SW 1271 (cell line): ENCODE measurements around the gene DYRK3.

Experiments used
- DNase-seq, 2 experiments: peaks; one replicate each; lab custom pipeline; 2025; lab: John Stamatoyannopoulos, UW

The DYRK3 gene

DNA sequence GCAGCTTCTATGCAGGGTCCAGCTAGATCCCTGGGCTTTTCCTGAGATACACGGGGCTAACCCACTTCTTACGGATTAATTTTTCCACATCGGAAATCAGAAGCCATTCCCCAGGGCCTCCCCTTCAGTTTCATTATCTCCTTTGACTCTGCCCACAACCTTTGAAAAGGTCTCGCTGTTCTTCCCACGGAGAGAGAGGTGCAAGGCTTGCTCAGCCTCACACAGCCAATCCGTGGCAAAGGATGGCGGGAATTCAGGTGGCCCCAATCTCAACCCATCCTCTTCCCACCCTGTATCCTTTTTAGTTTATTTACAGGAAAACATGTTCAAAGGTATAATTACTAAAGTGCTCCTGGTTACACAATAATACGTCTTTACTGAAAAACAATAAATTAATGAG is 48.7 kb downstream of the DYRK3 start:
- no peak for DNase-seq

DNA sequence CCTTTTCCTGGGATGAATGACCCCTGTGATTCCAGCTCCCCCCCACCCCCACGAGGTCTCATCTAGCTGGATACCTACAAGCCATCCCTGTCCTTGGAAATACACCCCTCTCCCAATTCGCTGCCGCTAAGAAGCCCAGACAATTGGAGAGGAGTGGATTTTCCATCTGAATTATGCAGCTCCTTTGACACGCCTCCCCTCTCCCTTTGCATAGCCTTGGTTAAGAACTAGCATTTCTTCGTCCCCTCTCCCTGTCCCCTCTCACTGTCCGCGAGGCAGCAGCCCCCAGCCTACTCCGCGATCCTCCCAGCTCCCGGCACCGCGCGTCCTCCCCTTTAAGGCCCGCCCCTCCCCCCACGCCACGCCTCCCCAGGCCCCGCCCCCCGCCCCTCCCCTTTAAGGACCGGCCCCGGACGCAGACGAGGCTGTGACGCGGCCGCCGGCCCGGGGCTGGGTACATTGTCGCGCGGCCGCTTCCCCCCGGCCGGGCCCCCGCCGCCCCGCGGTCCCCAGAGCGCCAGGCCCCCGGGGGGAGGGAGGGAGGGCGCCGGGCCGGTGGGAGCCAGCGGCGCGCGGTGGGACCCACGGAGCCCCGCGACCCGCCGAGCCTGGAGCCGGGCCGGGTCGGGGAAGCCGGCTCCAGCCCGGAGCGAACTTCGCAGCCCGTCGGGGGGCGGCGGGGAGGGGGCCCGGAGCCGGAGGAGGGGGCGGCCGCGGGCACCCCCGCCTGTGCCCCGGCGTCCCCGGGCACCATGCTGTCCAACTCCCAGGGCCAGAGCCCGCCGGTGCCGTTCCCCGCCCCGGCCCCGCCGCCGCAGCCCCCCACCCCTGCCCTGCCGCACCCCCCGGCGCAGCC is 49.4 kb downstream of the DYRK3 start, which contains the start of gene MAPKAPK2:
Gene MAPKAPK2 (plus strand): TSS at position 428 of the 856 bp plus-strand sequence. CDS start 325 bp downstream, at position 753.
- DNase-seq: peak in 1 of 2 experiments; percentile 18

GRCh38 chr1:206685334-206685768 is 50.0 kb downstream of the DYRK3 start:
- DNase-seq: no peak

DNA sequence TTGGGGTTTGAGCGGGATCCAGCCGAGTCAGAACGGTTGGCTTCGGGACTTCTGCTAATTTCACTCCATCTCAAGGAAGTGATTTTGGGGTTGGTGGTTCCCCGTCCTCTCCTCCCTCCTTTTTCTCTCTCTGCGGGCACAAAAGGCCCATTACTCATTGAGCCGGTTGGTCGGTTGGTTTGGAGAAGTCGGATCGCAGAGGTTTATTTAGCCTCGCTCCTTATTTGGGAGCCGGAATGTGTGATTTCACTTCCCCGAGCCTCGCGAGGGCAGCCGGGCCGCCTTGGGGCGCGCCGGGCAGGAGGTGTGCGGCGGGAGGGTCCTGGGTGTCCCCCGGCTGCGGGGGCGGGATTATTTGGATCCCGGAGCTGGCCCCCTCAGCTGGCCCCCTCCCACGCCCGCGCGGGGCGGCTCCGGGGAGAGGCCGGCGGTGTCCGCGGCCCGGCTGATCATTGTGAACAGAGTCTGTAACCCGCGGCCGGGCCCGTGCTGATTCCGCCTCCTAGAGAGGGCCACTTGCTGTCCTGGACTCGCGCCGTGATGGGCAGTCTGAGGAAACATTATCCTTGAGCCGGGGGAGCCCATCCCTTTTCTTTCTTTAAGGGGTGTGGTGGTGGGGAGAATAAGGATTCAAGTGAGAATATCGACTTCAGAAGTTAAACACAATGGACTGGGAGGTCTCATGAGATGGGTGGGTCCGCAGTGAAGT is 50.6 kb downstream of the DYRK3 start:
- DNase-seq: peak in 1 of 2 experiments; percentile 2

DNA sequence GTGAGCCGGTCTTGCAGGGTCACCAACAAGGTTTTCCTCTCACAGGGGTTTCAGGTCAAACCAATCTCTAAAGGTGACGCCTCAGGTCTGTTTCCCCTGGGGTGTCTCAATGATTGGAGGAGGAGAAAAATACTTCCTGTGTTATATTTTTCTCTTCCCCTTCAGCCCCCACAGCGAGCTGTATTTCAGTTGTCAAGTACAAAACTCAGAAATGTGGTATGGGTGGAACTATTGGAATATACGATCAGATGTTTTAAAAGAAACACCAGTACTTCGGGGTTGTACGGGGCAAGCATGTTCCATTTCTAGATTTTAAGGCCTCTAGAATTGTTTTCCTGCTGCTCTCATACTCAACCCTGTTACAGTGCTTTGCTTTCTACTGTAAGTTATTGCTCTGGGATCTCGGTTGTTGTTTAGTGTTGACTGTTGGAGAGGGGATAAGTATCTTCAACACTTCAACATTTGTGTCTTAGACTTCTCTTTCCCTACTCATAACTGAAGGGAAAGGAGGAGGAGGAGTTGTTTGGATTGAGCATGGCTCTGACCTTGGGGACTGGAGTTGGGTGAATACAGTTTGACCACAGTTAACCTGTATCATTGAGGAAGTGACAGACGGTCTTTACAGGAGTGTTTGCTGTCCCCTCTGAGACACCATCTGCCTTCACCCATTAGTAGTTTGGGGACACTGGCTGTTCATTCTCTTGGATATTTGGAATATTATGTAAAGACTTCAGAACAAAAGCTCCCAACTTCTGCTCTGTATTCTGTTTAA is 51.3 kb downstream of the DYRK3 start:
- DNase-seq: no peak

- no peak for DNase-seq
Measured at GRCh38 chr1:206687251-206687914, 52.0 kb downstream of the DYRK3 start.

- no peak for DNase-seq
Measured at GRCh38 chr1:206687915-206688442, 52.6 kb downstream of the DYRK3 start.

DNA sequence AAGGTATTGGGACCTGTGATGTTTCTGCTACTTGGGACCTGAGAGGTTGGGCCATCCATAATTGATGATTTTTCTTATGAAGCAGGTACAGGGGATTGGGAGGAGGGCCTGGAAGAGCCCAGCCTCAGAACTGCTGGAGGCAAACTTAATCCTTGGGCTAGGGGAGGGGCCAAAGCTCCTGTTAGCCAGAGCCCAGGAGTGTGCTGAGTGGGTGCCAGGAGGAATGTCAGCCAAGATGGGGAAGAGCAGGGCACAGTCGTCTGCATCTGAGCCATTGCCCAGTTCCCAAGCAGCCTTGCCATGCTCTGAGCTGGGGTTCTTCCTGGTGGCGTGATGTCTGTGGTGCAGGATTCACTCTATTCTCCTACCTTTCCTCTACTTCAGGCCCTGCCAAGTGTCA is 55.2 kb downstream of the DYRK3 start:
- DNase-seq: no peak

DNA sequence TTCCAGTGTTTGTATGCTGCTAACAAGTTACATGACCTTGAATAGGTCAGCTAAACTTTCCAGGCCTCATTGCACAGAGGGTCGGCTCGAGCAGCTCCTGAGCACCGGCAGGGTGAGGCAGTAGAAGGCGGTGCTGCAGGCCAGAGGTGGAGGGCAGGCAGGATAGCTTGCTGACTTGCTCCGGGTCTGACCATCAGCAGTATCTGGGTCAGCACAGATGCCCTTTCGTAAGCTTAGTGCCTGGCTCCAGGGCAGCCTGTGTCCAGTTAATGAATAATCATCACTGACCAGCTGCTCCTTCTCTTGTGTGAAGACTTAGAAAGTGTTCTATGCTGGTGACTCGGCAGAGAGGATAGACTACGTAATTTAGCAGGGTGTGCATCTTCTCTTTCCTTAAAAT is 56.3 kb downstream of the DYRK3 start:
- DNase-seq: no peak

- DNase-seq: no peak
Measured at GRCh38 chr1:206693029-206693428, 57.7 kb downstream of the DYRK3 start.

DNA sequence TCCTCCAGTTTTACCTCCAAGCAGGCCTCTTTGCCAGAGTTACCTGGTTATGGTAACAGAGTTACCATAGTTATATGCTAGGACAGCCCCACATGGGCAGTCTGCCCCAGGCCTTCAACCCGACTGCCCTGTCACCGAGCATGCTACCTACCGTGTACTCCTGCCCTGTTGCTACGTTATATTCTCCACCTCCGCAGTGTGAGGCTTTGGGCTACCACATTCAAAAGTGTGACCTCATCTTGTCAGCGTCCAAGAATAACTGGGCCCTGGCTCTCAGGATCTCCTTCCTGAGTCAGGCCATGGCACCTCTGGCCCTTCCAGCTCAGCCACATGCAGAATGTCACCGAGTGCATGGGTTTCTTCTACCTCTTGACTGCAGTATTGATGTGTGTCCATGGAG is 58.3 kb downstream of the DYRK3 start:
- DNase-seq: no peak

- DNase-seq: no peak
Measured at GRCh38 chr1:206694171-206695124, 59.1 kb downstream of the DYRK3 start.

GRCh38 chr1:206695733-206696132 is 60.4 kb downstream of the DYRK3 start:
- DNase-seq: no peak

DNA sequence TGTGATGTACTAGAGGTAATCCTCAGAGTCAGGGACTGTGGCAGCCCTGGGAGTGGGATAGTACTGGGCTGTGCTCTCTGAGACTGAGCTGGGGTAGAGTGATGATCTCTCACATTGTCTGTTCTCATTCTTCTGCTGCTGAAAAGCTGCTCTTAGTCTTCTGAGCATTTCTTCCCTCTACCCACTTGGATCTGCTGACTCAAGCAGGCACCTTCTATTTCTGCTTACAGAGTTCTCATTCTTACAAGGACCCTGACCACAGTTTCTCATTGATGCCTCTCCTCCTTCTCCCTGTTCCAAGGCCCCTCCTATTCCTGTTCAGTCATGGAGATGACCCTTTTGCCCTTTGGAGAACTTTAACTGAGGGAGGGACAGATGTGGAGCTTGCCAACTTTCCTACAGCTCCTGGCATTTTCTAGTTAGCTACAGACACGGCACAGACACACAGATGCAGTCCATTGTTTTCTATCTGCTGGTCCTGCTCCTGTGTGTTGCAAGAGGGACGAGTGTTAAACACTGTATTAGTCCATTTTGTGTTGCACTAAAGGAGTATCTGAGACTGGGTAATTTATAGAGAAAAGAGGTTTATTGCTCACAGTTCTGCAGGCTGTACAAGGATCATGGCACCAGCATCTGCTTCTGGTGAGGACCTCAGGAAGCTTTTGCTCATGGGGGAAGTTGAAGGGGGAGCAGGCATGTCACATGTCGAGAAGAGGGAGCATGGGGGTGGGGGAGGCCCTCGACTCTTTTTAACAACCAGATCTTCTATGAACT is 61.7 kb downstream of the DYRK3 start:
- no peak for DNase-seq

- no peak for DNase-seq
Measured at GRCh38 chr1:206698011-206698410, 62.7 kb downstream of the DYRK3 start.
